OCI-LY7 (cell line): Measurements from ENCODE around the gene AIRE. TPM values are rescaled to one million over a fixed set of nuclear protein-coding genes. Genes with fewer than 3 reads are reported as not detected.
A peak's percentile ranks its signal among the peaks of the same experiment; 100 is the strongest.

Source experiments
- BruUV-seq: library from RNA; stranded (reverse); fragments of 400-500 nt; replicated peaks from 2 replicates; lab custom pipeline; 2021; lab: Mats Ljungman, UMichigan
- CTCF ChIA-PET: fragments of 300-600 bp; sonication (Branson Sonifier 250); formaldehyde crosslinking; loops from one replicate; lab custom pipeline; 2022; ENCODE audit warnings: antibody characterized with exemption; ENCODE audit not compliant: unreplicated experiment; lab: Charles Lee
- POLR2A ChIA-PET: fragments of 300-600 bp; sonication (Branson Sonifier 250); formaldehyde crosslinking; loops from one replicate; lab custom pipeline; 2022; ENCODE audit warnings: antibody characterized with exemption; lab: Charles Lee
- DNase-seq: peaks from one replicate; pipeline ENCODE4 v3.0.0-alpha.2; 2015; ENCODE audit warnings: low spot score
- H2AFZ ChIP-seq: fragments of 200-600 bp; sonication (generic), shearing (Covaris generic); 2 replicates; pipeline ENCODE4 v1.6.1; 2014; ENCODE audit warnings: mild to moderate bottlenecking, antibody characterized with exemption, low read length, moderate library complexity
- H3K27ac ChIP-seq: fragments of 200-600 bp; sonication (generic); 2 replicates; pipeline ENCODE4 v1.5.1; 2014; ENCODE audit warnings: mixed run types, low read depth, mild to moderate bottlenecking, moderate library complexity, low read length, inconsistent platforms; ENCODE audit not compliant: poor library complexity, severe bottlenecking
- H3K36me3 ChIP-seq: fragments of 200-600 bp; sonication (generic); 2 replicates; pipeline ENCODE4 v1.6.1; 2014; ENCODE audit warnings: mild to moderate bottlenecking, antibody characterized with exemption, low read length, moderate library complexity, mixed read lengths; ENCODE audit not compliant: insufficient read depth
- H3K4me1 ChIP-seq: fragments of 200-600 bp; sonication (generic); 2 replicates; pipeline ENCODE4 v1.5.1; 2014; ENCODE audit warnings: mild to moderate bottlenecking, low read length; ENCODE audit not compliant: insufficient read depth, poor library complexity, severe bottlenecking
- H3K4me2 ChIP-seq: fragments of 200-600 bp; sonication (generic); 2 replicates; pipeline ENCODE4 v1.6.1; 2014; ENCODE audit warnings: mild to moderate bottlenecking, low read length
- H3K4me3 ChIP-seq: fragments of 200-600 bp; sonication (generic); 2 replicates; pipeline ENCODE4 v1.5.1; 2014; ENCODE audit warnings: mild to moderate bottlenecking, low read depth, low read length; ENCODE audit not compliant: poor library complexity, severe bottlenecking
- H3K79me2 ChIP-seq: fragments of 200-600 bp; sonication (generic); 2 replicates; pipeline ENCODE4 v1.6.1; 2016; ENCODE audit warnings: low read depth, mild to moderate bottlenecking, low read length, moderate library complexity, mixed read lengths; ENCODE audit not compliant: insufficient read depth
- H3K9me2 ChIP-seq: fragments of 200-600 bp; sonication (generic); 2 replicates; pipeline ENCODE4 v1.6.1; 2016; ENCODE audit warnings: mild to moderate bottlenecking, low read length, mixed read lengths; ENCODE audit not compliant: insufficient read depth
- H3K9me3 ChIP-seq: fragments of 200-600 bp; sonication (generic); 2 replicates; pipeline ENCODE4 v1.6.1; 2014; ENCODE audit warnings: mild to moderate bottlenecking, mixed run types, low read length, mixed read lengths
- H4K20me1 ChIP-seq: fragments of 200-600 bp; sonication (generic); 2 replicates; pipeline ENCODE4 v1.6.1; 2014; ENCODE audit warnings: mild to moderate bottlenecking, antibody characterized with exemption, low read length, moderate library complexity, mixed read lengths; ENCODE audit not compliant: insufficient read depth
- CTCF ChIP-seq: fragments of 200-600 bp; sonication (generic); conservative IDR thresholded peaks from 2 replicates; pipeline ENCODE4 v1.5.1; 2014; ENCODE audit warnings: mild to moderate bottlenecking, antibody characterized with exemption, low read length, moderate library complexity, mixed read lengths
- EZH2phosphoT487 ChIP-seq: fragments of 200-600 bp; sonication (generic); IDR thresholded peaks from 2 replicates; pipeline ENCODE4 v1.6.1; 2018; ENCODE audit warnings: low read depth, borderline replicate concordance, mild to moderate bottlenecking, mixed run types, antibody characterized with exemption, low read length, moderate library complexity, mixed read lengths
- intact Hi-C: fragments of 100-400 bp; cut with micrococcal nuclease; formaldehyde crosslinking; loops from one replicate; pipeline ENCODE4 v1.10.0; 2022; ENCODE audit not compliant: unreplicated experiment
- total RNA-seq, 2 experiments: library from RNA; depleted of rRNA in 1 of 2; stranded (reverse); fragments of >200 nt in 1 of 2; shearing (Covaris generic) in 1 of 2; gene quantifications; 2 replicates each; pipeline ENCODE4 v1.2.3, GENCODE V29; 2014 to 2022

AIRE gene
- total RNA-seq, 2 experiments from 2014 or later = not detected

GRCh38 chr21:44304011-44304616 is 18.4 kb downstream of the AIRE start:
- Histone ChIP-seq H4K20me1 (no peaks in the 10 kb centered on the region; the same call in 1 of the 2 replicates), H2AFZ (no peak overlapping the region), H3K4me3 (no peak overlapping the region), H3K79me2 (peaks cover 7% of the 10 kb centered on the region; the same call in 1 of the 2 replicates), H3K27ac (no peak overlapping the region), H3K9me2 (no peaks in the 10 kb centered on the region), H3K36me3 (peaks cover 9% of the 10 kb centered on the region; the same call in 1 of the 2 replicates), H3K9me3 (no peaks in the 10 kb centered on the region), H3K4me1 (peaks cover 48% of the 10 kb centered on the region), H3K4me2 (0 out of 2 replicates have a peak overlapping the region, but pooled peaks have one; percentile 87)
- POLR2A ChIA-PET = interaction anchor here (0.7 to 0.9 kb wide), 2 partner anchors 499 to 1412 kb away, joined by 3 read pairs; no protein-coding TSS in a partner anchor
- intact Hi-C loops = no loop called here
- TF ChIP-seq EZH2phosphoT487 (no peak), CTCF (no peak)
- CTCF ChIA-PET = no interaction called here
- no TSS peak for BruUV-seq
- no peak for DNase-seq

GRCh38 chr21:44304877-44305293 is 19.2 kb downstream of the AIRE start:
- no peaks in the 10 kb centered on the region; the same call in 1 of the 2 replicates for H4K20me1 ChIP-seq
- POLR2A ChIA-PET = no interaction called here
- no peaks in the 10 kb centered on the region for H3K9me3 ChIP-seq
- TF ChIP-seq CTCF (peak; percentile 88), EZH2phosphoT487 (no peak)
- no peaks in the 10 kb centered on the region for H3K9me2 ChIP-seq
- peaks cover 43% of the 10 kb centered on the region for H3K4me1 ChIP-seq
- H3K4me3 ChIP-seq = no peak overlapping the region
- BruUV-seq = no TSS peak
- H3K27ac ChIP-seq = no peak overlapping the region
- intact Hi-C loops = no loop called here
- H3K4me2 ChIP-seq = no peak overlapping the region; the same call in 1 of the 2 replicates
- H3K79me2 ChIP-seq = peaks cover 7% of the 10 kb centered on the region; the same call in 1 of the 2 replicates
- H3K36me3 ChIP-seq = peaks cover 9% of the 10 kb centered on the region; the same call in 1 of the 2 replicates
- CTCF ChIA-PET = no interaction called here
- peak; percentile 72 for DNase-seq
- H2AFZ ChIP-seq = no peak overlapping the region

GRCh38 chr21:44305691-44306090 is 20.0 kb downstream of the AIRE start:
- no peaks in the 10 kb centered on the region; the same call in 1 of the 2 replicates for H4K20me1 ChIP-seq

More at GRCh38 chr21:44305691-44306090, 20.0 kb downstream of the AIRE start:
- H3K4me3 ChIP-seq = no peak overlapping the region
- H3K4me1 ChIP-seq = peaks cover 42% of the 10 kb centered on the region
- ChIA-PET POLR2A (no interaction called here), CTCF (no interaction called here)
- H2AFZ ChIP-seq = no peak overlapping the region
- H3K9me2 ChIP-seq = no peaks in the 10 kb centered on the region
- intact Hi-C loops = no loop called here
- H3K9me3 ChIP-seq = no peaks in the 10 kb centered on the region
- no peak for DNase-seq
- H3K4me2 ChIP-seq = no peak overlapping the region
- H3K36me3 ChIP-seq = peaks cover 13% of the 10 kb centered on the region; the same call in 1 of the 2 replicates
- peaks cover 6% of the 10 kb centered on the region; the same call in 1 of the 2 replicates for H3K79me2 ChIP-seq
- TF ChIP-seq EZH2phosphoT487 = no peak
- TF ChIP-seq CTCF = no peak
- H3K27ac ChIP-seq = no peak overlapping the region
- BruUV-seq = no TSS peak
